IMR-90 (cell line): ENCODE measurements around the gene NF1.

Experiments used
- BHLHE40 ChIP-seq: fragments of 150-350 bp; IDR thresholded peaks from 2 replicates; pipeline ENCODE4 v1.6.1; 2016; ENCODE audit warnings: mild to moderate bottlenecking, low read depth, low read length
- MAFK ChIP-seq: IDR thresholded peaks from 2 replicates; pipeline ENCODE4 v1.6.1; 2012; ENCODE audit warnings: low read depth, low read length, improper control_type of control experiment
- MAZ ChIP-seq: IDR thresholded peaks from 2 replicates; pipeline ENCODE4 v1.6.1; 2012; ENCODE audit warnings: low read depth, mild to moderate bottlenecking, low read length, improper control_type of control experiment, moderate library complexity, borderline replicate concordance
- POLR2A ChIP-seq: IDR thresholded peaks from 2 replicates; pipeline ENCODE4 v1.6.1; 2012; ENCODE audit warnings: mild to moderate bottlenecking, low read depth, low read length
- RAD21 ChIP-seq: IDR thresholded peaks from 2 replicates; pipeline ENCODE4 v1.6.1; 2012; ENCODE audit warnings: low read length, improper control_type of control experiment
- RCOR1 ChIP-seq: IDR thresholded peaks from 2 replicates; pipeline ENCODE4 v1.6.1; 2012; ENCODE audit warnings: mild to moderate bottlenecking, low read length, improper control_type of control experiment; ENCODE audit not compliant: insufficient replicate concordance
- RFX5 ChIP-seq: IDR thresholded peaks from 2 replicates; pipeline ENCODE4 v1.8.0; 2012; ENCODE audit warnings: low read depth, mild to moderate bottlenecking, low read length, moderate library complexity
- SMC3 ChIP-seq: fragments of 150-350 bp; IDR thresholded peaks from 2 replicates; pipeline ENCODE4 v1.6.1; 2016; ENCODE audit warnings: low read depth, mild to moderate bottlenecking, antibody characterized with exemption, low read length, moderate library complexity
- TF ChIP-seq, protein P1 (sequence below): conservative IDR thresholded peaks from 2 replicates; pipeline ENCODE4 v1.5.1; 2012; ENCODE audit warnings: mild to moderate bottlenecking, low read depth, low read length, improper control_type of control experiment

- TF ChIP-seq, protein P1, sequence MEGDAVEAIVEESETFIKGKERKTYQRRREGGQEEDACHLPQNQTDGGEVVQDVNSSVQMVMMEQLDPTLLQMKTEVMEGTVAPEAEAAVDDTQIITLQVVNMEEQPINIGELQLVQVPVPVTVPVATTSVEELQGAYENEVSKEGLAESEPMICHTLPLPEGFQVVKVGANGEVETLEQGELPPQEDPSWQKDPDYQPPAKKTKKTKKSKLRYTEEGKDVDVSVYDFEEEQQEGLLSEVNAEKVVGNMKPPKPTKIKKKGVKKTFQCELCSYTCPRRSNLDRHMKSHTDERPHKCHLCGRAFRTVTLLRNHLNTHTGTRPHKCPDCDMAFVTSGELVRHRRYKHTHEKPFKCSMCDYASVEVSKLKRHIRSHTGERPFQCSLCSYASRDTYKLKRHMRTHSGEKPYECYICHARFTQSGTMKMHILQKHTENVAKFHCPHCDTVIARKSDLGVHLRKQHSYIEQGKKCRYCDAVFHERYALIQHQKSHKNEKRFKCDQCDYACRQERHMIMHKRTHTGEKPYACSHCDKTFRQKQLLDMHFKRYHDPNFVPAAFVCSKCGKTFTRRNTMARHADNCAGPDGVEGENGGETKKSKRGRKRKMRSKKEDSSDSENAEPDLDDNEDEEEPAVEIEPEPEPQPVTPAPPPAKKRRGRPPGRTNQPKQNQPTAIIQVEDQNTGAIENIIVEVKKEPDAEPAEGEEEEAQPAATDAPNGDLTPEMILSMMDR: no peak
- TF ChIP-seq POLR2A: no peak
- TF ChIP-seq SMC3: no peak
- no peak for TF ChIP-seq RFX5
- no peak for TF ChIP-seq MAFK
- TF ChIP-seq BHLHE40: no peak
- TF ChIP-seq RAD21: no peak
- no peak for TF ChIP-seq MAZ
- no peak for TF ChIP-seq RCOR1
Measured at GRCh38 chr17:31167111-31167510, 72.3 kb downstream of the NF1 start.
